IgD-negative memory B cell (primary cell): Measurements from ENCODE around the gene NIN. TPM values are rescaled to one million over a fixed set of nuclear protein-coding genes. Genes with fewer than 3 reads are reported as not detected.

Source experiments
- H3K27ac Mint-ChIP-seq, 3 donors: one replicate each; pipeline ENCODE4 v1.8.0; 2020 to 2022; ENCODE audit warnings: mild to moderate bottlenecking in 3 of 3, mixed read lengths in 3 of 3, moderate library complexity in 1 of 3
- H3K27me3 Mint-ChIP-seq: one replicate; pipeline ENCODE4 v1.8.0; 2021; ENCODE audit warnings: mixed read lengths
- H3K36me3 Mint-ChIP-seq: one replicate; pipeline ENCODE4 v1.8.0; 2020; ENCODE audit warnings: mild to moderate bottlenecking, mixed read lengths
- H3K4me1 Mint-ChIP-seq, 3 donors: one replicate each; pipeline ENCODE4 v1.8.0; 2020 to 2022; ENCODE audit warnings: mixed read lengths in 3 of 3, mild to moderate bottlenecking in 1 of 3
- H3K4me3 Mint-ChIP-seq, 4 donors: one replicate each; pipeline ENCODE4 v1.8.0; 2020 to 2022; ENCODE audit warnings: mild to moderate bottlenecking in 4 of 4, mixed read lengths in 4 of 4, moderate library complexity in 3 of 4
- H3K9me3 Mint-ChIP-seq, 3 donors: one replicate each; pipeline ENCODE4 v1.8.0; 2020 to 2021; ENCODE audit warnings: mixed read lengths in 3 of 3, mild to moderate bottlenecking in 1 of 3
- polyA plus RNA-seq: library from polyadenylated mRNA; unstranded; fragments of 300-500 nt; fragmentation: Illumina TruSeq; gene quantifications from one replicate; pipeline ENCODE4 v1.2.3, GENCODE V29; 2021

Gene NIN
- polyA plus RNA-seq, 1 donor from 2014 or later, result 76.5 TPM

- Mint-ChIP-seq H3K4me3 (no peak overlapping the region), H3K4me1 (peaks cover 0 to 4% (median 0%) of the 10 kb centered on the region in 3 donors), H3K36me3 (peaks cover 3% of the 10 kb centered on the region), H3K9me3 (no peaks in the 10 kb centered on the region), H3K27ac (peak overlapping the region; percentile 74 to 83 (median 77)), H3K27me3 (no peaks in the 10 kb centered on the region)
Observed at GRCh38 chr14:50762001-50762930, 68.7 kb downstream of the NIN start.

- H3K36me3 Mint-ChIP-seq, result peaks cover 3% of the 10 kb centered on the region
- H3K4me3 Mint-ChIP-seq, result no peak overlapping the region
- peak overlapping the region; percentile 15 to 90 (median 63) for H3K27ac Mint-ChIP-seq
- no peaks in the 10 kb centered on the region for H3K27me3 Mint-ChIP-seq
- peaks cover 0 to 4% (median 0%) of the 10 kb centered on the region in 3 donors for H3K4me1 Mint-ChIP-seq
- no peaks in the 10 kb centered on the region for H3K9me3 Mint-ChIP-seq
Observed at GRCh38 chr14:50759800-50760543, 71.0 kb downstream of the NIN start.

GRCh38 chr14:50758945-50759344 lies 72.0 kb downstream of the NIN start:
- H3K27me3 Mint-ChIP-seq, result no peaks in the 10 kb centered on the region
- peak overlapping the region in 1 of 3 donors; percentile 80 for H3K27ac Mint-ChIP-seq
- H3K4me3 Mint-ChIP-seq, result no peak overlapping the region
- H3K36me3 Mint-ChIP-seq, result peaks cover 3% of the 10 kb centered on the region
- peaks cover 0 to 4% (median 2%) of the 10 kb centered on the region in 3 donors for H3K4me1 Mint-ChIP-seq
- H3K9me3 Mint-ChIP-seq, result no peaks in the 10 kb centered on the region

- H3K27me3 Mint-ChIP-seq, result no peaks in the 10 kb centered on the region
- H3K36me3 Mint-ChIP-seq, result peaks cover 5% of the 10 kb centered on the region
- H3K27ac Mint-ChIP-seq, result no peak overlapping the region
- no peak overlapping the region for H3K4me3 Mint-ChIP-seq
- H3K9me3 Mint-ChIP-seq, result no peaks in the 10 kb centered on the region
- peaks cover 0 to 4% (median 2%) of the 10 kb centered on the region in 3 donors for H3K4me1 Mint-ChIP-seq
Observed at GRCh38 chr14:50758305-50758704, 72.7 kb downstream of the NIN start.

- Mint-ChIP-seq H3K4me3 (no peak overlapping the region), H3K27ac (no peak overlapping the region), H3K9me3 (no peaks in the 10 kb centered on the region), H3K4me1 (peaks cover 0 to 4% (median 2%) of the 10 kb centered on the region in 3 donors), H3K36me3 (peaks cover 5% of the 10 kb centered on the region), H3K27me3 (no peaks in the 10 kb centered on the region)
Observed at GRCh38 chr14:50757702-50758101, 73.3 kb downstream of the NIN start.

GRCh38 chr14:50756300-50756699 lies 74.7 kb downstream of the NIN start:
- H3K9me3 Mint-ChIP-seq, result no peaks in the 10 kb centered on the region
- no peak overlapping the region for H3K27ac Mint-ChIP-seq
- H3K4me3 Mint-ChIP-seq, result no peak overlapping the region
- peaks cover 0 to 4% (median 2%) of the 10 kb centered on the region in 3 donors for H3K4me1 Mint-ChIP-seq
- peaks cover 5% of the 10 kb centered on the region for H3K36me3 Mint-ChIP-seq
- H3K27me3 Mint-ChIP-seq, result no peaks in the 10 kb centered on the region

- peak overlapping the region in 2 of 3 donors; percentile 2 to 14 for H3K27ac Mint-ChIP-seq
- H3K9me3 Mint-ChIP-seq, result no peaks in the 10 kb centered on the region
- H3K4me3 Mint-ChIP-seq, result no peak overlapping the region
- peaks cover 4% of the 10 kb centered on the region for H3K36me3 Mint-ChIP-seq
- no peaks in the 10 kb centered on the region for H3K27me3 Mint-ChIP-seq
- peaks cover 0 to 4% (median 3%) of the 10 kb centered on the region in 3 donors for H3K4me1 Mint-ChIP-seq
Observed at GRCh38 chr14:50750323-50750722, 80.6 kb downstream of the NIN start.

GRCh38 chr14:50745401-50746058 lies 85.4 kb downstream of the NIN start:
- H3K27me3 Mint-ChIP-seq, result no peaks in the 10 kb centered on the region
- H3K36me3 Mint-ChIP-seq, result peaks cover 4% of the 10 kb centered on the region
- peaks cover 5 to 7% (median 6%) of the 10 kb centered on the region in 3 donors for H3K4me1 Mint-ChIP-seq
- H3K27ac Mint-ChIP-seq, result peak overlapping the region in 2 of 3 donors; percentile 49 to 76
- H3K4me3 Mint-ChIP-seq, result no peak overlapping the region
- no peaks in the 10 kb centered on the region for H3K9me3 Mint-ChIP-seq

GRCh38 chr14:50744231-50744630 lies 86.7 kb downstream of the NIN start:
- no peak overlapping the region for H3K27ac Mint-ChIP-seq
- H3K4me1 Mint-ChIP-seq, result peaks cover 4 to 7% (median 5%) of the 10 kb centered on the region in 3 donors
- H3K27me3 Mint-ChIP-seq, result no peaks in the 10 kb centered on the region
- peaks cover 3% of the 10 kb centered on the region for H3K36me3 Mint-ChIP-seq
- H3K4me3 Mint-ChIP-seq, result no peak overlapping the region
- no peaks in the 10 kb centered on the region for H3K9me3 Mint-ChIP-seq

- Mint-ChIP-seq H3K27ac (peak overlapping the region in 2 of 3 donors; percentile 67 to 73), H3K9me3 (no peaks in the 10 kb centered on the region), H3K4me3 (no peak overlapping the region), H3K27me3 (no peaks in the 10 kb centered on the region), H3K4me1 (peaks cover 3 to 5% (median 4%) of the 10 kb centered on the region in 3 donors), H3K36me3 (peaks cover 3% of the 10 kb centered on the region)
Observed at GRCh38 chr14:50741567-50741966, 89.4 kb downstream of the NIN start.

GRCh38 chr14:50740856-50741255 lies 90.1 kb downstream of the NIN start:
- no peaks in the 10 kb centered on the region for H3K27me3 Mint-ChIP-seq
- peak overlapping the region in 2 of 3 donors; percentile 53 to 67 for H3K27ac Mint-ChIP-seq
- peaks cover 3% of the 10 kb centered on the region for H3K36me3 Mint-ChIP-seq
- no peaks in the 10 kb centered on the region for H3K9me3 Mint-ChIP-seq
- H3K4me3 Mint-ChIP-seq, result no peak overlapping the region
- peaks cover 3 to 5% (median 4%) of the 10 kb centered on the region in 3 donors for H3K4me1 Mint-ChIP-seq

- Mint-ChIP-seq H3K9me3 (no peaks in the 10 kb centered on the region), H3K36me3 (peaks cover 3% of the 10 kb centered on the region), H3K27me3 (no peaks in the 10 kb centered on the region), H3K4me1 (peaks cover 3 to 5% (median 4%) of the 10 kb centered on the region in 3 donors), H3K4me3 (no peak overlapping the region), H3K27ac (peak overlapping the region in 1 of 3 donors; percentile 67)
Observed at GRCh38 chr14:50739186-50739585, 91.8 kb downstream of the NIN start.

- Mint-ChIP-seq H3K9me3 (no peaks in the 10 kb centered on the region), H3K27me3 (no peaks in the 10 kb centered on the region), H3K27ac (peak overlapping the region in 1 of 3 donors; percentile 57), H3K36me3 (peaks cover 6% of the 10 kb centered on the region), H3K4me3 (no peak overlapping the region), H3K4me1 (peaks cover 3 to 5% (median 4%) of the 10 kb centered on the region in 3 donors)
Observed at GRCh38 chr14:50736932-50737419, 94.0 kb downstream of the NIN start.

GRCh38 chr14:50734950-50735695 lies 95.8 kb downstream of the NIN start:
- Mint-ChIP-seq H3K9me3 (peaks cover 0 to 2% (median 2%) of the 10 kb centered on the region in 3 donors), H3K27me3 (no peaks in the 10 kb centered on the region), H3K4me1 (no peaks in the 10 kb centered on the region), H3K27ac (no peak overlapping the region), H3K4me3 (no peak overlapping the region), H3K36me3 (peaks cover 11% of the 10 kb centered on the region)
